DOHH2 (cell line): ENCODE measurements around the gene RNF44.
A peak's percentile ranks its signal among the peaks of the same experiment; 100 is the strongest.

Source experiments
- H3F3A ChIP-seq: fragments of 200-600 bp; sonication (generic), shearing (Covaris generic); 2 replicates; pipeline ENCODE4 v1.6.0; 2016; ENCODE audit warnings: antibody characterized with exemption, mild to moderate bottlenecking; ENCODE audit not compliant: control insufficient read depth, insufficient read depth
- H3K27ac ChIP-seq: fragments of 200-600 bp; sonication (generic); 2 replicates; pipeline ENCODE4 v1.5.1; 2014; ENCODE audit warnings: low read depth, mild to moderate bottlenecking, low read length, moderate library complexity
- H3K27me3 ChIP-seq: fragments of 200-600 bp; sonication (generic); 2 replicates; pipeline ENCODE4 v1.6.1; 2014; ENCODE audit warnings: mild to moderate bottlenecking, low read length, mixed read lengths; ENCODE audit not compliant: control insufficient read depth
- H3K36me3 ChIP-seq: fragments of 200-600 bp; sonication (generic); 2 replicates; pipeline ENCODE4 v1.6.1; 2014; ENCODE audit warnings: mild to moderate bottlenecking, low read length, moderate library complexity, mixed read lengths; ENCODE audit not compliant: control insufficient read depth
- H3K4me1 ChIP-seq: fragments of 200-600 bp; sonication (generic); 2 replicates; pipeline ENCODE4 v1.6.1; 2014; ENCODE audit warnings: mild to moderate bottlenecking, low read length, mixed read lengths; ENCODE audit not compliant: control insufficient read depth
- H3K4me2 ChIP-seq: fragments of 200-600 bp; sonication (generic); 2 replicates; pipeline ENCODE4 v1.6.0; 2014; ENCODE audit warnings: mild to moderate bottlenecking, low read length, moderate library complexity
- H3K4me3 ChIP-seq: fragments of 200-600 bp; sonication (generic); 2 replicates; pipeline ENCODE4 v1.5.1; 2014; ENCODE audit warnings: mild to moderate bottlenecking, low read length, mixed read lengths
- H3K79me2 ChIP-seq: fragments of 200-600 bp; sonication (generic); 2 replicates; pipeline ENCODE4 v1.6.1; 2014; ENCODE audit warnings: mild to moderate bottlenecking, low read length, mixed read lengths; ENCODE audit not compliant: control insufficient read depth
- H3K9me2 ChIP-seq: fragments of 200-600 bp; sonication (generic); replicated peaks from 2 replicates; pipeline ENCODE4 v1.6.1; 2014; ENCODE audit warnings: mild to moderate bottlenecking, low read length, mixed read lengths; ENCODE audit not compliant: control insufficient read depth
- H3K9me3 ChIP-seq: fragments of 200-600 bp; sonication (generic); 2 replicates; pipeline ENCODE4 v1.6.1; 2014; ENCODE audit warnings: antibody characterized with exemption, low read length, mixed read lengths; ENCODE audit not compliant: control insufficient read depth, insufficient read depth
- H4K20me1 ChIP-seq: fragments of 200-600 bp; sonication (generic); 2 replicates; pipeline ENCODE4 v1.6.0; 2014; ENCODE audit warnings: low read depth, mild to moderate bottlenecking, antibody characterized with exemption, low read length, moderate library complexity; ENCODE audit not compliant: control insufficient read depth, insufficient read depth
- EZH2phosphoT487 ChIP-seq: fragments of 200-600 bp; sonication (generic); IDR thresholded peaks from 2 replicates; pipeline ENCODE4 v1.6.1; 2017; ENCODE audit warnings: borderline replicate concordance, mild to moderate bottlenecking, antibody characterized with exemption, low read length, moderate library complexity, mixed read lengths
- TF ChIP-seq, protein P1 (sequence below): fragments of 200-600 bp; sonication (generic); IDR thresholded peaks from one replicate; pipeline ENCODE4 v1.5.1; 2014; ENCODE audit warnings: antibody characterized with exemption, mild to moderate bottlenecking, low read depth, low read length; ENCODE audit not compliant: poor library complexity, severe bottlenecking

RNF44 gene

DNA sequence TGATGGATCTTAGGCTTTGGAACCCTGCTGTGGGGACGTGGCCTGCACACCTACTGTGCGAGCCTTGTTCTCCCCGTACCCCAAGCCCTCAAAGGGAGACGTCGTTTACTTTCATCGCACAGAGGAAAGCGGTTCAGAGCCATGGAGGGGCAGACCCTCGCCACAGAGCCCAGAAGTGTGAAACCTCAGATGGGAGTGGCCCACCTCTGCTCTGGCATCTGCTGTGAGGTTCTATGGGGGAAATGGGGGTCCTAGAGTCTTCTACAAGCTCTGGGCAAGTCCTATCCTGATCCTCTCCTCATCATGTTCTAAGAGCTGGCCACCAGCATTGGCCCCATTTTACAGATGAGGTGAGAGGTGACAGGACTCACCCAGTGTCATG lies 3.7 kb upstream of the RNF44 start:
- no peaks in the 10 kb centered on the region for H3K9me3 ChIP-seq
- no peaks in the 10 kb centered on the region for H4K20me1 ChIP-seq
- no peaks in the 10 kb centered on the region for H3K9me2 ChIP-seq
- peaks cover 49% of the 10 kb centered on the region for H3K4me1 ChIP-seq
- peaks cover 18% of the 10 kb centered on the region for H3K79me2 ChIP-seq
- H3K27ac ChIP-seq, result peak overlapping the region; percentile 65; the same call in 1 of the 2 replicates
- peak overlapping the region; percentile 81 for H3K4me2 ChIP-seq
- no peaks in the 10 kb centered on the region for H3K27me3 ChIP-seq
- TF ChIP-seq, protein P1, sequence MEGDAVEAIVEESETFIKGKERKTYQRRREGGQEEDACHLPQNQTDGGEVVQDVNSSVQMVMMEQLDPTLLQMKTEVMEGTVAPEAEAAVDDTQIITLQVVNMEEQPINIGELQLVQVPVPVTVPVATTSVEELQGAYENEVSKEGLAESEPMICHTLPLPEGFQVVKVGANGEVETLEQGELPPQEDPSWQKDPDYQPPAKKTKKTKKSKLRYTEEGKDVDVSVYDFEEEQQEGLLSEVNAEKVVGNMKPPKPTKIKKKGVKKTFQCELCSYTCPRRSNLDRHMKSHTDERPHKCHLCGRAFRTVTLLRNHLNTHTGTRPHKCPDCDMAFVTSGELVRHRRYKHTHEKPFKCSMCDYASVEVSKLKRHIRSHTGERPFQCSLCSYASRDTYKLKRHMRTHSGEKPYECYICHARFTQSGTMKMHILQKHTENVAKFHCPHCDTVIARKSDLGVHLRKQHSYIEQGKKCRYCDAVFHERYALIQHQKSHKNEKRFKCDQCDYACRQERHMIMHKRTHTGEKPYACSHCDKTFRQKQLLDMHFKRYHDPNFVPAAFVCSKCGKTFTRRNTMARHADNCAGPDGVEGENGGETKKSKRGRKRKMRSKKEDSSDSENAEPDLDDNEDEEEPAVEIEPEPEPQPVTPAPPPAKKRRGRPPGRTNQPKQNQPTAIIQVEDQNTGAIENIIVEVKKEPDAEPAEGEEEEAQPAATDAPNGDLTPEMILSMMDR, result no peak
- no peak for TF ChIP-seq EZH2phosphoT487
- peaks cover 9% of the 10 kb centered on the region; the same call in 1 of the 2 replicates for H3F3A ChIP-seq
- H3K4me3 ChIP-seq, result peak overlapping the region; percentile 84
- H3K36me3 ChIP-seq, result peaks cover 4% of the 10 kb centered on the region

DNA sequence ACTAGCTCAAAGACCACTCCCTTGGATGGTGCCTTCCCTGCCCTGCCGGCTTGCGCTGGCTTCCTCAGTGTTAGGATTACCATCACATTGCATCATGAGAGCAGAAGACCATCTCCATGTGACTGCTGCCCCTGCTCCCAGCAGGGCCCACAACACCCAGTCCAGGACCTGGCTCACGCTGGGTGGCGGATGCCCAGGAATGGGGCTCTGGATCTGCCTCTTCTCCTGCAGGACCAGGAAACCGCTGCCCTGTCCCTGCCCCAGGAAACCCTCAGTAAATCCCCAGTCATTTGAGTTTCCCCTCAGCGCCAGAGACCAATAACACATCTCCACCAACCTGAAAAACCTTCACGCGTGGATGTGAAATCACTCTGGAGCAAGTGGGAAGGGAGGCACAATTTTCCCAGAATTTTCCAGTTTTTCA lies 3.3 kb upstream of the RNF44 start:
- TF ChIP-seq EZH2phosphoT487, result no peak
- TF ChIP-seq, protein P1, result no peak

DNA sequence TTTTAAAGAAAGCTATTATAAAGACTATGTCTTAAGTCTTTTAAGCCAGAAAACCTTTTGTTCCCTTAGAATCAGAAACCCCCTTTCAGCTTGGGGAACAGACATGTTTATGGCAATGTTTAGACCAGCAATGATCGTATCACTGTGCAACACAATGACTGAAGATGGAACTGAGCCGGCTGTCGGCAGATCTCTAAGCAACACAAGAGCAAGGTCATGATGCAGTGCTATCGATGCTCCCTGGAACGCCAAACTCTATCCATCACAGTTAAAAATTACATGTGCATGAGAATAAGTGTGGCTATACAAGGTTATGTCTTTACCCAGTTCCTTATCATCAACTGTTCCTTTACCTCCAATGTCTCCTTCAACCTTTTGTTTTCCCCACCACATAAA lies 1.8 kb upstream of the RNF44 start:
- no peaks in the 10 kb centered on the region for H3K27me3 ChIP-seq
- peaks cover 24% of the 10 kb centered on the region for H3K36me3 ChIP-seq
- H3K79me2 ChIP-seq, result peaks cover 32% of the 10 kb centered on the region
- TF ChIP-seq, protein P1, result no peak
- TF ChIP-seq EZH2phosphoT487, result no peak
- peaks cover 55% of the 10 kb centered on the region for H3K4me1 ChIP-seq
- H3K4me2 ChIP-seq, result no peak overlapping the region
- H3K27ac ChIP-seq, result no peak overlapping the region
- H3K4me3 ChIP-seq, result no peak overlapping the region
- H4K20me1 ChIP-seq, result 0 out of 2 replicates have a peak, but pooled peaks cover 5% of the 10 kb centered on the region
- H3F3A ChIP-seq, result peaks cover 19% of the 10 kb centered on the region
- no peaks in the 10 kb centered on the region for H3K9me3 ChIP-seq
- no peaks in the 10 kb centered on the region for H3K9me2 ChIP-seq

More for the DNA sequence above, 3.3 kb upstream of the RNF44 start:
- H4K20me1 ChIP-seq, result no peaks in the 10 kb centered on the region
- H3K36me3 ChIP-seq, result peaks cover 9% of the 10 kb centered on the region
- H3K9me3 ChIP-seq, result no peaks in the 10 kb centered on the region
- H3F3A ChIP-seq, result peaks cover 9% of the 10 kb centered on the region; the same call in 1 of the 2 replicates
- peaks cover 23% of the 10 kb centered on the region for H3K79me2 ChIP-seq
- H3K27me3 ChIP-seq, result no peaks in the 10 kb centered on the region
- H3K4me1 ChIP-seq, result peaks cover 51% of the 10 kb centered on the region
- no peak overlapping the region for H3K27ac ChIP-seq
- no peak overlapping the region for H3K4me3 ChIP-seq
- H3K4me2 ChIP-seq, result no peak overlapping the region
- no peaks in the 10 kb centered on the region for H3K9me2 ChIP-seq
